A673 (cell line): ENCODE measurements around the gene HOXB1. TPM values are rescaled to one million over a fixed set of nuclear protein-coding genes. Genes with fewer than 3 reads are reported as not detected.

Experiments
- BruUV-seq: library from RNA; stranded (reverse); fragments of 400-500 nt; replicated peaks from 2 replicates; lab custom pipeline; 2021; lab: Mats Ljungman, UMichigan
- CTCF ChIA-PET: fragments of 300-600 bp; sonication (Branson Sonifier 250); formaldehyde crosslinking; loops from one replicate; lab custom pipeline; 2022; ENCODE audit warnings: antibody characterized with exemption; lab: Charles Lee
- POLR2A ChIA-PET: fragments of 300-600 bp; sonication (Branson Sonifier 250); formaldehyde crosslinking; loops from one replicate; lab custom pipeline; 2022; ENCODE audit warnings: antibody characterized with exemption; ENCODE audit not compliant: low non-redundant PET; lab: Charles Lee
- DNase-seq: peaks from one replicate; pipeline ENCODE4 v3.0.0-alpha.2; 2015; ENCODE audit warnings: low spot score
- H3K27ac ChIP-seq: fragments of 200-600 bp; sonication (generic); 2 replicates; pipeline ENCODE4 v1.5.1; 2016; ENCODE audit warnings: mixed run types, low read depth, mild to moderate bottlenecking, mixed read lengths, antibody characterized with exemption, low read length; ENCODE audit not compliant: poor library complexity, severe bottlenecking
- H3K27me3 ChIP-seq: fragments of 200-600 bp; sonication (generic); replicated peaks from 2 replicates; pipeline ENCODE4 v1.6.1; 2017; ENCODE audit warnings: mixed run types, low read depth, mild to moderate bottlenecking, mixed read lengths, antibody characterized with exemption, low read length; ENCODE audit not compliant: insufficient read depth, poor library complexity
- H3K36me3 ChIP-seq: fragments of 200-600 bp; sonication (generic); 2 replicates; pipeline ENCODE4 v1.6.1; 2016; ENCODE audit warnings: mixed run types, mild to moderate bottlenecking, mixed read lengths, antibody characterized with exemption, low read length; ENCODE audit not compliant: insufficient read depth, poor library complexity, severe bottlenecking
- H3K4me1 ChIP-seq: fragments of 200-600 bp; sonication (generic); 2 replicates; pipeline ENCODE4 v1.6.1; 2017; ENCODE audit warnings: mixed run types, mild to moderate bottlenecking, mixed read lengths, antibody characterized with exemption, low read length; ENCODE audit not compliant: insufficient read depth, poor library complexity, severe bottlenecking
- H3K4me3 ChIP-seq: fragments of 200-600 bp; sonication (generic); 2 replicates; pipeline ENCODE4 v1.5.1; 2016; ENCODE audit warnings: low read depth, mixed run types, mild to moderate bottlenecking, mixed read lengths, low read length; ENCODE audit not compliant: poor library complexity, severe bottlenecking
- H3K9me3 ChIP-seq: fragments of 200-600 bp; sonication (generic); 2 replicates; pipeline ENCODE4 v1.6.1; 2016; ENCODE audit warnings: mixed run types, low read depth, mild to moderate bottlenecking, mixed read lengths, antibody characterized with exemption, low read length; ENCODE audit not compliant: poor library complexity, severe bottlenecking
- CTCF ChIP-seq: fragments of 300-800, 200-600 bp; sonication (generic); conservative IDR thresholded peaks from 2 replicates; pipeline ENCODE4 v1.5.1; 2017; ENCODE audit warnings: low read depth, mild to moderate bottlenecking, antibody characterized with exemption, low read length, moderate library complexity, mixed read lengths
- EZH2 ChIP-seq: fragments of 200-600 bp; sonication (generic); IDR thresholded peaks from 2 replicates; pipeline ENCODE4 v1.6.1; 2017; ENCODE audit warnings: borderline replicate concordance, low read depth, mild to moderate bottlenecking, mixed read lengths, antibody characterized with exemption, low read length; ENCODE audit not compliant: poor library complexity, severe bottlenecking
- intact Hi-C: fragments of 100-400 bp; cut with micrococcal nuclease; formaldehyde crosslinking; loops from one replicate; pipeline ENCODE4 v1.10.0; 2022; ENCODE audit not compliant: unreplicated experiment
- total RNA-seq: library from RNA; stranded (reverse); gene quantifications from 2 replicates; pipeline ENCODE4 v1.2.3, GENCODE V29; 2021

The HOXB1 gene
- total RNA-seq, 1 experiment from 2014 or later, result not detected

GRCh38 chr17:48559122-48559839 is 28.5 kb upstream of the HOXB1 start:
- CTCF ChIA-PET, result no interaction called here
- H3K27me3 ChIP-seq, result no peaks in the 10 kb centered on the region
- no peak overlapping the region for H3K4me3 ChIP-seq
- H3K27ac ChIP-seq, result no peak overlapping the region
- POLR2A ChIA-PET, result no interaction called here
- H3K36me3 ChIP-seq, result no peaks in the 10 kb centered on the region
- peaks cover 63% of the 10 kb centered on the region for H3K4me1 ChIP-seq
- TF ChIP-seq EZH2 (no peak), CTCF (no peak)
- no TSS peak for BruUV-seq
- intact Hi-C loops, result no loop called here
- no peak for DNase-seq
- H3K9me3 ChIP-seq, result no peaks in the 10 kb centered on the region

GRCh38 chr17:48558831-48559121 is 28.0 kb upstream of the HOXB1 start:
- intact Hi-C loops, result no loop called here
- Histone ChIP-seq H3K27ac (no peak overlapping the region), H3K36me3 (no peaks in the 10 kb centered on the region), H3K4me1 (peaks cover 65% of the 10 kb centered on the region), H3K4me3 (no peak overlapping the region), H3K27me3 (no peaks in the 10 kb centered on the region), H3K9me3 (no peaks in the 10 kb centered on the region)
- no TSS peak for BruUV-seq
- ChIA-PET POLR2A (no interaction called here), CTCF (no interaction called here)
- no peak for DNase-seq
- no peak for TF ChIP-seq CTCF
- TF ChIP-seq EZH2, result no peak

- no peak for DNase-seq
- POLR2A ChIA-PET, result interaction anchor here (0.6 kb wide), 1 partner anchor 13 kb away, joined by 3 read pairs; no protein-coding TSS in a partner anchor
- Histone ChIP-seq H3K4me3 (no peak overlapping the region), H3K4me1 (peaks cover 64% of the 10 kb centered on the region), H3K27ac (no peak overlapping the region), H3K36me3 (no peaks in the 10 kb centered on the region), H3K9me3 (no peaks in the 10 kb centered on the region), H3K27me3 (no peaks in the 10 kb centered on the region)
- TF ChIP-seq EZH2 (no peak), CTCF (no peak)
- CTCF ChIA-PET, result no interaction called here
- intact Hi-C loops, result no loop called here
- BruUV-seq, result no TSS peak
Observed at GRCh38 chr17:48558057-48558830, 27.4 kb upstream of the HOXB1 start.
